KG1 (cell line): Measurements from ENCODE around the gene RNF31.
A peak's percentile ranks its signal among the peaks of the same experiment; 100 is the strongest.

ENCODE experiments used
- DNase-seq: peaks from one replicate; lab custom pipeline; 2025; lab: John Stamatoyannopoulos, UW

Gene RNF31

GRCh38 chr14:24137529-24138395 is 9.5 kb upstream of the RNF31 start:
- DNase-seq, result no peak

GRCh38 chr14:24138396-24139271 is 8.7 kb upstream of the RNF31 start:
- DNase-seq, result no peak

GRCh38 chr14:24139272-24139934 is 7.9 kb upstream of the RNF31 start:
- no peak for DNase-seq

GRCh38 chr14:24141097-24141880 is 6.0 kb upstream of the RNF31 start, which contains the start of gene EMC9:
Gene EMC9, minus strand, starts transcription at chr14:24141591. Its CDS starts 287 bp downstream, at chr14:24141304.
- DNase-seq, result peak; percentile 99

GRCh38 chr14:24143511-24143910 is 3.8 kb upstream of the RNF31 start:
- no peak for DNase-seq

GRCh38 chr14:24144451-24144850 is 2.8 kb upstream of the RNF31 start:
- no peak for DNase-seq

GRCh38 chr14:24145219-24145618 is 2.1 kb upstream of the RNF31 start:
- no peak for DNase-seq

GRCh38 chr14:24145690-24146452 is 1.4 kb upstream of the RNF31 start:
- DNase-seq, result no peak

- DNase-seq, result peak; percentile 79
Observed at GRCh38 chr14:24146453-24146977, 783 bp upstream of the RNF31 start, which contains the start of gene PSME2. Gene PSME2, minus strand, starts transcription at chr14:24146610. Its CDS starts 29 bp downstream, at chr14:24146581.

GRCh38 chr14:24147761-24148428 is 597 bp downstream of the RNF31 start:
- DNase-seq, result no peak

- DNase-seq, result no peak
Observed at GRCh38 chr14:24149302-24149969, 2.1 kb downstream of the RNF31 start.

GRCh38 chr14:24150061-24150460 is 2.8 kb downstream of the RNF31 start:
- no peak for DNase-seq

- no peak for DNase-seq
Observed at GRCh38 chr14:24150567-24150966, 3.3 kb downstream of the RNF31 start.

GRCh38 chr14:24150993-24151392 is 3.7 kb downstream of the RNF31 start:
- no peak for DNase-seq

- no peak for DNase-seq
Observed at GRCh38 chr14:24151404-24152080, 4.2 kb downstream of the RNF31 start.

- no peak for DNase-seq
Observed at GRCh38 chr14:24155100-24155499, 7.8 kb downstream of the RNF31 start.

- no peak for DNase-seq
Observed at GRCh38 chr14:24156840-24157239, 9.5 kb downstream of the RNF31 start.

- DNase-seq, result no peak
Observed at GRCh38 chr14:24157331-24157730, 10.0 kb downstream of the RNF31 start.
